Prostate gland (tissue), 2 donors: ENCODE measurements around the gene LBR.

Experiments used
- CTCF ChIP-seq, 4 experiments: fragments of 200-600 bp in 2 of 4; fragments of 450-650 bp in 2 of 4; sonication (generic) in 2 of 4; IDR thresholded peaks; 1 replicate in 3 of 4; 2 replicates in 1 of 4; pipeline ENCODE4 v1.5.1; 2016 to 2019; ENCODE audit warnings: antibody characterized with exemption in 4 of 4, mild to moderate bottlenecking in 2 of 4, moderate library complexity in 2 of 4
- POLR2A ChIP-seq: fragments of 450-650 bp; IDR thresholded peaks from one replicate; pipeline ENCODE4 v1.6.1; 2016; ENCODE audit warnings: antibody characterized with exemption, mild to moderate bottlenecking
- POLR2AphosphoS5 ChIP-seq: sonication (generic); formaldehyde crosslinking; IDR thresholded peaks from one replicate; pipeline ENCODE4 v1.6.1; 2017; ENCODE audit warnings: antibody characterized with exemption

GRCh38 chr1:225422031-225422605, 5.7 kb downstream of the LBR start:
- no peak for TF ChIP-seq CTCF (IDR thresholded peaks at IDR 0.05)
- TF ChIP-seq POLR2A = no peak
- no peak for TF ChIP-seq POLR2AphosphoS5
